ENCODE data around the gene FUT8.

Gene FUT8

DNA sequence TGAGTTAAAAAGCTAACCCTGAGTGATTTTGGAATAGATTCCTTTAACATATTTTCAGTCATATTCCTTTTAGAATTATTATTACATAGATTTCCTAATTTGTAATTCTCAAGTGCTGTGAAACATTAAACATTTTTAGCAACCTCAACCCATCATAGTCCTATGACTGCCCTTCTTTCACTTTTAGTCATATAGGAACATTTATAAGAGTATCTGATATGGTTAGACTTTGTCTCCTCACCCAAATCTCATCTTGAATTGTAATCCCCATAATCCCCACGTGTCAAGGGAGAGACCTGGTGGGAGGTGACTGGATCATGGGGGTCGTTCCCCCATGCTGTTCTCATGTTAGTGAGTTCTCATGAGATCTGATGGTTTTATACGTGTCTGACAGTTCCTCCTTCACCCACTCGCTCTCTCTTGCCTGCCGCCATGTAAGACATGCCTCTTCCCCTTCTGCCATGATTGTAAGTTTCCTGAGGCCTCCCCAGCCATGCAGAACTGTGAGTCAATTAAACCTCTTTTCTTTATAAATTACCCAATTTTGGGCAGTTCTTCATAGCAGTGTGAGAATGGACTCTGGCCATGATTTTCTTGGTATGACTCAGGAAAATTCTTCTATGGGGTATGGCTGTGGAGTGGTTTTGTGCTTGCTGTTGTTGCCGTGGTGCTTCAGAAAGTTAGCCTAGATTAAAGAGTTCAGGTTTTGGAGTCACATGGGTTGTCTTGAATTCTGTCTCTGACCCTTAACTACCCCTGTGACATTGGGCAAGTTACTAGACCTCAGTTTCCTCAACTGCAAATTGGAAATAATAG lies 83.9 kb downstream of the FUT8 start:
- DNase-seq: no peak

DNA sequence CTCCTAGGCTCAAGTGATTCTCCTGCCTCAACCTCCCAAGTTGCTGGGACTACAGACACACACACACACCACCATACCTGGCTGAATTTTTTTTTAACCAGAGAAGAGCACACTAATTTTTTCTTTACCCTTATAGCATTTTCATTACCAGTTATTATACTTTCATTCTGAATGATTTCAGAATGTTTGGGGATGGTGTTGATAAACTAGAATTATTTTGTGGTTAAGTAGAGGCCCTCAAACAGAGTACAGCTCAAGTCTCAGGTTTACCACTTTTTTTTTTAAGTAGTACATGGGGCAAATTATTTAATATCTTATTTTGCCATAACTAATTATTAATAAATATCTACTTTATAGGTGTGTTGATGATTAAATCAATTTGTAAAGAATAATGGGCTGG lies 86.6 kb downstream of the FUT8 start:
- DNase-seq: no peak

DNA sequence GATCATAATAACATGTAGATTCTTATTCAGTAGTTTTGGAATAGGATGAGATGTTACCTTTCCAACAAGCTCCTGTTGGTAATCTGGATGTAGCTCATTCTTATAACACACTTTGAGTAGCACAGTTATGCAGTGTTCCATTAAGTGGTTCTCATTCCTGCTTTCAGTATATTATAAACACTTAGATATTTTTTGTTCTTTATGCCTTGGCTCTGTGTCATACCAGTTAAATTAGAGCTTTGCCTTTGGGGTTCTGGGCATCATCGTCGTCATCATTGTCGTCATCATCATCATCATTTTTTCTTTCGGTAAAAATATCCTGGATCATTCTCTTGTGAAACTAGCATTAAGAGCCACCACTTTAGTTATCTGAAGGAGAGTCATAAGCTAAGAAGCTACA lies 87.5 kb downstream of the FUT8 start:
- DNase-seq: no peak

DNA sequence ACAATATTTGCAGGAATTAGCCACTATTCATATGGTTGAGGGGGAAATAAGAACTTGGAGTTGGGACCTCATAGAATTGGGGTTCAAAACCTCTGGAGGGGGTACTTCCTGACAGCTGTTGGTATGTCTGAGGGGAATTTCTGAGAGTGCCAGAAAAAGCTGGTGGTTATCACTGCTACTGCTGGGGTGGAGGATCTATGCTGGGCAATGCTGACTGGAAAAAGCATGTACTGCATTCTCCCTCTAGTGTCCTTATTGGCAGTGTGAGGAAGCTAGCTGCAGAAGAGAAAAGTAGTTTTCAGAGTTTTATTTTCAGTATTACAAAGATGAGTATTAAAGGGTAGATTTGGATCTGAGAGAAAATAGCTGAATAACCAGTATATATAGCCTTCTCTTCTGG lies 88.8 kb downstream of the FUT8 start:
- no peak for DNase-seq

DNA sequence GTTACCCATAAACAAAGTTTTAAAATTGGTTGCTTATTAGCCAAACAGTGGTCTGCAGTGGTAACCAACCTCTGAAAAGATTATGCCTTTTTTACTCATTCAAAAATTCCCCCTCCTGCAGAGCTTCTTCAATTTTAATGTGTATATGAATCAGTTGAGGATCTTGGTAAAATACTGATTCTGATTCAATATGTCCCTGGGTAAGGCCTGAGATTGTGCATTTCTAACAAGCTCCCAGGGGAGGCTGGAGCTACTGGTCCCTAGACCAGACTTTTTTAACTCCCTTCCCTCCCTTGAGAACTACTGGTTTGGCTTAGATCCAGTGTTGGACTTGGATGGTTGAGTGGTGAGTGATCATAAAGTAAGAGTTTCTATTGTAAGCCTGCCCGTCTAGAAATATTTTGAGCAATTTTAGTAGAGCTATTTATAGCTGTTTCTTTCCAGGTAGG lies 90.2 kb downstream of the FUT8 start:
- no peak for DNase-seq

DNA sequence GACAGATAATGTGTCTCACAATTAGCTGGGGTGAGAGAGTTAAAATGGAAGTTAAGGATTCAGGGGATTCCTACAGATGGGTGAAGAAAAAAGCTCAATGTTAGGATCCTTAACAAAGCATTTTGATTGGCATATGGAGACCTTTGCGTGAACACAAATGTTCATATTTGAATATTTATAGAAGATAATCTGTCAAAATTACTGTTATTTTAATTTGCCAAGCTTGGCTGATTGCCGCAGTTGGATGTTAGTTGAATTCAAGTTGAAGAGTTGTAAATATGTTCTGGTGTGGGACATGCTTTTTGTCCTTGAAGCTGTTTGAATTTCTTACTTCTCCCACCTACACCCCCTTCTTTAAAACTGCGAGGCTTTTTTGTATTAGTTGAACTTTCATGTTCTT lies 91.2 kb downstream of the FUT8 start:
- no peak for DNase-seq

DNA sequence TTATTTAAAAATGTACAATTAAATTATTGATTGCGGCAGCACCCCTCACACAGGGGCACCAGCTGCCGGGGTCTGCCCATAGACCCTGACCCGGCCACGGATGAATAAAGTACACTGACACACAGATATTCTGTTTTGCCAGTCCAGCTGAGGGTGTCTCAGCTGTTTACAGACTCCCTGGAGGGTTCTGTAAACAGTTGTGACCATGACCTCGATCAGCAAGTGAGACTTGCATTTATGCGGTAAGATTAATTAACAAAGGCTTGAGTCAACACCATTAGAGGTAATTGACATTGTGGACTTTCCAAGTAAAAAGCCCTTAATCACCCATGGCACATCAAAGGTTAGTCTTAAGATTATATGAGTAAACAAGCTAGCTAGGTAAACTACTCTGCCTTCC lies 94.3 kb downstream of the FUT8 start:
- DNase-seq: no peak

DNA sequence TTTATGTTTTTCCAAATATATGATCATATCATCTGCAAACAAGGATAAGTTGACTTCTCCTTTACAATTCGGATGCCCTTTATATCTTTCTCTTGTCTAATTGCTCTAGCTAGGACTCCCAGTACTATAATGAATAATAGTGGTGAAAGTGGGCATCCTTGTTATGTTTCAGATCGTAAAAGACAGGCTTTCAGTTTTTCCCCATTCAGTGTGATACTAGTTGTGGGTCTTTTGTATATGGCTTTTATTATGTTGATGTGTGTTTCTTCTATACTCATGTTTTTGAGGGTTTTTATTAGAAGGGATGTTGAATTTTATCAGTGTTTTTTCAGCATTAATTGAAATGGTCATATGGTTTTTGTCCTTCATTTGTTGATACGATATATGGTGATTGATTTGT lies 97.3 kb downstream of the FUT8 start:
- no peak for DNase-seq

DNA sequence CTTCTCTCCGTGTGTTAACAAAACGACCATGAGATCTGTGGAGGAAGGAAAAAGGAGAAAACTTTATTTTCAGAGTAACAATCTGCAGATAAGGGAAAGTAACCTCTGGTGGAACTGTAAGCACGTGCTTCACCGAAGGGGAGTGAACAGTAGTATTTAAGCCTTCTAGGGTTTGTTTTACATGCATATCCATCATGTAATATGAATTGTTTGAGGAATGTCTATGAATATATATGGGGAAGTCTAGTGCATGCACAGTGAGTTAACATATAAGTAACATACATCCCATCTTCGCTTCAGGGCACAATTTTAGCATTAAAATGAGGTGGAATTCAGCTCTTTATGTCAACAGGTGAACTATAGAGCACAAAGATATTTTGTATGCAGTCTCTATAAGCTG lies 101.1 kb downstream of the FUT8 start:
- DNase-seq: no peak

DNA sequence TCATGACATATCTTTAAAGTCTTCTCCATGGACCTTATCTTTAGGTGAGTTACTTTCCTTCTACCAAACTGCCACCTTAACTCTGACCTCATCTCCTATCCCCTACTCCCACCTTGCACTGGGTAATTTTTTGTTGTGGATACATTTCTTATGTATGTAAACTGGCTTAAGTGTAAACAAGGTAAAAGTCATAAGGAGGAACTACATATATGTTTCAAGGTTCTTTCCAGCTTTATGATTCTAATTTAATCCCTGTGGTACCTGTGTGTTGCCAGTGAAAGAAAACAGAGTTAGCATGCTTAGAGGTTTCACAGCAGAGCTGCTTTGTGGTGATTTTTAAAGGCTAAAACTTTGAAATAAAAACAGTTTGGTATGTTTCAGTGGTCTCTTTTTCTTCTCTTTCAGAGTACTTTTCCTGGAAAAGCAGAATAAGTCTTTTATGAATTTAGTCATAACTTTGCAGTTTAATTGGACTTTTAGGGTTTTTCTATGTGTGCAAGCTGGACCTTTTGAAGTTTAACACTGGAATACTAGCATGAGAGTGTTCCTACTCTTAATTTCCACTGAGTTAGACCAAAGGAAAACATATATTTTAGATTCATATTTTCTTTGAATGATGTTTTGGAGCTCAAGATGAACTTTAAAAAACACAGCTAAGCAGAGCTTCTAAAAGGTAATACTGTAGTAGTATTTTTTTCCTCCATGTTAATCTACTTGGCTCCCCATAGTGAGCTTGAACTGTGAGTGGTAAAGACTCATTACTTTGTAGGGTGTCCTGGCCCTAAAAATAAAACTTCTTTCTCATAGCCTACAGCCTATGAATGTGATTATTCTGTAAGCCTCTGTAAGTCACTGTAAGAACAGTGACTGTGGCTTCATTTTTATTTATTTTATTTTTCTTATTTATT lies 105.4 kb downstream of the FUT8 start:
- DNase-seq: no peak

DNA sequence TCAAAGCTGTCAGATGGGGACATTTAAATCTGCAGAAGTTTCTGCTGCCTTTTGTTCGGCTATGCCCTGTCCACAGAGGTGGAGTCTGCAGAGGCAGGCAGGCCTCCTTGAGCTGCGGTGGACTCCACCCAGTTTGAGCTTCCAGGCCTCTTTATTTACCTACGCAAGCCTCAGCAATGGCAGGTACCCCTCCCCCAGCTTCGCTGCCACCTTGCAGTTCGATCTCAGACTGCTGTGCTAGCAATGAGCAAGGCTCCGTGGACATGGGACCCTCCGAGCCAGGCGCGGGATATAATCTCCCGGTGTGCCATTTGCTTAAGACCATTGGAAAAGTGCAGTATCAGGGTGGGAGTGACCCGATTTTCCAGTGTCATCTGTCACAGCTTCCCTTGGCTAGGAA lies 115.5 kb downstream of the FUT8 start:
- DNase-seq: no peak

DNA sequence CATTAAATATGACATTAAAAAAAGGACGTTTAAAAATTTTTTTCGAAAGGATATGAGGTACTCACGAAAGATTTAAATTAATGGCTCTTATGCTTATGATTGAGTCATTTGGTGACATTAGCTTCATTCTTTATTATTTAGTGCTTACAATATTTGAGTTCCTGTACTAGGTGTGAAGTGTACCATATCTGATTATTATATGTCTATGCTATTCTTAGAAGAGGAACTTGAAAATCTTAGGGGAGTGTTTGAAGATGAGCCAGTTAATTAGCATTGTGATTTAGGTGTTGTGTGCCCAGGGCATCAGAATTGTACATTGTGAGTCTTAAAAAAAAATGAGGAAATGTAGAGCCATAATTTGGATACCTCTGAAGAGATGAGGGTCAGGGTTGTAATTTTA lies 118.6 kb downstream of the FUT8 start:
- DNase-seq: no peak

DNA sequence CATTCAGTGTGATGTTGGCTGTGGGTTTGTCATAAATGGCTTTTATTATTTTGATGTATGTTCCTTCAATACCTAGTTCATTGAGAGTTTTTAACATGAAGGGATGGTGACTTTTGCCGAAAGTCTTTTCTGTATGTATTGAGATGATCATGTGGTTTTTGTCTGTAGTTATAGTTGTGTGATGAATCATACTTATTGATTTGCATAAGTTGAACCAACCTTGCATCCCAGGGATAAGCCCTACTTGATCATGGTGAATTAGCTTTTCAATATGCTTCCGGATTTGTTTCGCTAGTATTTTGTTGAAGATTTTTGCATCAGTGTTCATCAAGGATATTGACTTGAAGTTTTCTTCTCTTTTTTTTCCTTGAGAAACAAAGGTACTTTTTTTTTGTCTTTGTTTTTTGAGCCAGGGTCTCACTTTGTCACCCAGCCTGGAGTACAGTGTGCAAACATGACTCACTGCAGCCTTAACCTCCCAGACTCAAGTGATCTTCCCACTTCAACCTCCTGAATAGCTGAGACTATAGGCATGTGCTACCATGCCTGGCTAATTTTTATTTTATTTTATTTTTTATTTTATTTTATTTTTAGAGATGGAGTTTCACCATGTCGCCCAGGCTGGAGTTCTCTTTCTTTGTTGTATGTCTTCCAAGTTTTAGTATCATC lies 121.3 kb downstream of the FUT8 start:
- no peak for DNase-seq

DNA sequence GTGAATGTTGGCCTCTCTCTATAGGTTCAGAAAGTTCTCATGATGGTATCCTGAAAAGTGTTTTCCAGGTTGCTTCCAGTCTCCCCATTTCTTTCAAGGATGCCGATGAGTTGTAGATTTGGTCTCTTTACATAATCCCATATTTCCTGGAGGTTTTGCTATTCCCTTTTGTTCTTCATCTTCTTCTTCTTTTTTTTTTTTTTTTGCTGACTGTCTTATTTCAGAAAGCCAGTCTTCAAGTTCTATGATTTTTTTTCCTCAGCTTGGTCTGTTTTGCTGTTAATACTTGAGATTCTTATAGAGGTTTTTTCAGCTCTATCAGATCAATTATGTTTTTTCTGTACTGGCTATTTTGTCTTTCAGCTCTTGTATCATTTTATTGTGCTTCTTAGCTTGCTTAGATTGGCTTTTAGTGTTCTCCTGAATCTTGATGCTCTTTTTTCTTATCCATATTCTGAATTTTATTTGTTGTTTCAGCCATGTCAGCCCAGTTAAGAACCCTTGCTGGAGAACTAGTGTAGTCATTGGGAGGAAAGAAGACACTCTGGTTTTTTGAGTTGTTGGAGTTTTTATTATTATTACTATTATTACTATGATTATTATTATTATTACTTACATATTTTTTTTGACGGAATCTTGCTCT lies 124.4 kb downstream of the FUT8 start:
- DNase-seq: no peak

DNA sequence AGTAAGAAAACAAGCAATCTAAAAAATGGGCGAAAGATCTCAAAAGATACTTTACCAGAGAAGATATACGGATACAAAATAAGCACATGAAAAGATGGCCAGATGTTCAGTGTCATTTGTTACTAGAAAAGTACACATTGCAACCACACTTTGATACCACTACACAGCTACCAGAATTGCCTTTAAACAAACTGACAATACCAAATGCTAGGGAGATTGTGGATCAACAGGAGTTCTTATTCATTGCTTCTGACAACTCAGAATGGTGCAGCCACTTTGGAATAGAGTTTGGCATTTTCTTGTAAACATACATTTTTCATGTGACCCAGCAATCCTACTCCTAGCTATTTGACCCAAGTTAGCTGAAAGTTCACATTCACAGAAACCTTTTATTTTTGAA lies 136.3 kb downstream of the FUT8 start:
- DNase-seq: no peak

DNA sequence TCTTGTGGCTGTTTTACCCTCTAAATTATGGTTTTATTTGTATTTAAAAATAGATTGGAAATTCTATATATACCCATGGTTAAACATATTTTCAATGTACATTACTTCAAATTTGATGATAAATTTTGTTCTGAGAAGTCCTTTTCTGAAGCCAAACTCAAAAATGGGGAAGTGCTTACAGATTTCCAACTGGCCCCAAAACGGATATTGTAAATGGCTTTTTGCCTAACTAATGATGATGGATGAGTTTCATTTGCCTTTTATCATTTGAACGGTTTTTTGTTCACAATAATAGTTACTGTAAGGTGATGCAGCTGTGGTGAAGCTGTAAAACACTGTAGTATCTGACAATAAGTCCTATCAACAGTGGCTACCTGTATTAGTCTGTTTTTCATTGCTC lies 136.9 kb downstream of the FUT8 start:
- no peak for DNase-seq

DNA sequence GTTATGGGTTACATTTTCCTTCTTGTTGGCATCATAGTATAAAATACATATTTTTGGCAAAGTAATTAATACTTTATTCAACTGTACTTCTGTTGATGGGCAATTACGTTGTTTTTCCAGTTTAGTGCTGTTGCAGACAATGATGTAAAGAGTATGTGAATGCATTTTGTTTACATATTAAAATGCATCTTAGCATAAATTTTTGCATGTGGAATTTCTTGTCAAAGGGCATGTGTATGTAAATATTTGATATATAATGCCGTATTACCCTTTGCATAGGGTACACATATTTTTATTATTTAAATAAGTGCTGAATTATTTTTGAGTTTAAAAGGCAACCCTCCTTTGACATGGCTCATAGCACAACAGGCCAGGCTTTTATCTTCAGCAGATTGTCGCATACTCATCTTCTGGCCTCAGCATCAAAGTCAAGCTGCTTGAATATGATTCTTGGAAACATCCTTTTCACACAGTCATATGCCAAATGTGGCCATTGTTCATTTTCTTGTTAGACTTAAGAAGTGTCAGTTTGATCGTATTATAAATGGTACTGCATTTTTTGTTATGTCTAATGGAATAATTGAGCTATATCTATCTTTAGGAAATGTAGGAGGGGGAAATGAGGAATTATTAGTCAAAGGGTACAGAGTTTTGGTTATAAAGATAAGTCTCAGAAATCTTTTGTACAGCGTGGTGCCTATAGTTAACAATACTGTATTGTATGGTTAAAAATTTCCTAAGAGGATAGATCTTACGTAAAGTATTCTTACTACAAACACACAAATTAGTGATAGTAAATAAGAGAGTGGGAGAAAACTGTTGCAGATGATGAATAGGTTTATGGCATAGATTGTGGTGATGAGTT lies 138.5 kb downstream of the FUT8 start:
- DNase-seq: no peak

DNA sequence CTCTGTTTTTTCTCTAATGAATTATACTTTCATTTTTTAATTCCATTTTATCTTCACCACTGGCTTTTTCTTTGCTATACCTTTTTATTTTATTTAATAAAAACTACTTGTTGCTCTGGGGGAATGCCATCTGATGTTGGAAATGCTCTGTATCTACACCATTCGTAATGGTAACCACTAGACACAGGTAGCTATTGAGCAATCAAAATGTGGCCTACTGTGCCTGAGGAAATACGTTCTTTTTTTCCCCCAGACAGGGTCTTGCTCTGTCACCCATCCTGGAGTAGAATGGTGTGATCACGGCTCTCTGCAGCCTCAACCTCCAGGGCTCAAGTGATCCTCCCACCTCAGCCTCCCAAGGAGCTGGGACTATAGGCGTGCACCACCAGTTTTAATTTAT lies 140.2 kb downstream of the FUT8 start:
- DNase-seq: no peak

DNA sequence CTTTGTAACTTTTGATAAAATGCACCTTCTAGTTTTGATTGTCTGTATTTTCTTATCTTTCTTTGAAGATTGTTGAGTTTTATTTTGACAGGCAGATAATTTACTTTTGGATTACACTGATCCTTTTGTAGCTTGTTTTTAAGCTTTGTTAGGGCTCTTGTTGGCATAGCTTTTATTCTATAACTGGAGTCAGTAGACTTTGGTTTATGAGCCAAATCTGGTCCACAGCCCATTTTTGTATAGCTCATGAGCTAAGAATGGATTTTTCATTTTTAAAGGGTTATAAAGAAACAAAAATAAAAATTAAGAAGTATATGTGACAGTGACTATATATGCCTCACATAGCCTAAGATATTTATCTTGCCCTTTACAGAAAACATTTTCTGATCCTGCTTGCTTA lies 142.3 kb downstream of the FUT8 start:
- no peak for DNase-seq

DNA sequence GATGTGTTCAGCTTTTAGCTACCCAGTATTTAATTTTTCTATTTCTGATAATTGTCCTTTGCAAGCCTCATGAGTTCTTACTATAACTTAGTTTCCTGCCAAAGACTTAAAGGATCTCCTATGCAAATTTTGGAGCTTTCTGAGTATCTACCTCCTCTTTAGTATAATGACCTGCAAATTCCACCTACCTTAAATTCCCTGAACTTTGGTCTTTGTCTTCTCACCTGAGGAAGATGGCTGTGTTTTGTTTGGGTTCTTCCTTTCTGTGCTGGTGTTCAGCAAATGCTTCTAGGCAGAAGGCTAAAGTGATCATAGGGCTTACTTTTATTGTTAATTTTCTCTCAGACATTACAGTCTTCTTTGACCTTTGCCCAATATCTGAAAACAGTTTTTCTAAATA lies 142.8 kb downstream of the FUT8 start:
- no peak for DNase-seq

DNA sequence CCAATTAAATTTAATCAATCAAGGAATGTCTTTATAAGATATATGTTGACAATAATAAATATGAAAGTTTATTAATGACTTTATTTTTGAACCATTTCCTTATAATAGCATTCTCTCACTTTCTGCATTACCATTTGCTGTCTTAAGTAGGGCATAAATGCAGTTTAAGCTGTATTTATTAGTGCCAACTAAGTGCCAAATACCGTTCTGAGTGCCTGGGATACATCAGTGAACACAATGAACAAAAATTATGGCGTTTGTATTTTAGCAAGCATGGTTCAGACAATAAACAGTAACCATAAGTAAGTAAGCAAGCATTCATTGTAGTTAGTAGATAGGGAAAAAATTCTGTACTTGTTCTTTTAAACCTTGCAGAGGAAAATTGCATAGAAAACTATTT lies 145.8 kb downstream of the FUT8 start:
- no peak for DNase-seq
